HG03565 (cell line): ENCODE measurements around the gene PPP1R7.

Source experiments
- ATAC-seq: cut with Tn5 transposase; IDR thresholded peaks from one replicate; pipeline ENCODE4 v1.9.1; 2021; ENCODE audit warnings: mild to moderate bottlenecking, moderate library complexity; ENCODE audit not compliant: unreplicated experiment

PPP1R7 gene

GRCh38 chr2:241209271-241209670 is 59.0 kb downstream of the PPP1R7 start:
- no peak for ATAC-seq

GRCh38 chr2:241211276-241211675 is 61.0 kb downstream of the PPP1R7 start:
- ATAC-seq, result no peak

GRCh38 chr2:241213041-241213440 is 62.8 kb downstream of the PPP1R7 start:
- no peak for ATAC-seq

- no peak for ATAC-seq
These were observed 63.3 kb downstream of the PPP1R7 start for GRCh38 chr2:241213567-241213966.

- ATAC-seq, result no peak
These were observed 63.9 kb downstream of the PPP1R7 start for GRCh38 chr2:241214209-241214608.

- no peak for ATAC-seq
These were observed 64.5 kb downstream of the PPP1R7 start for GRCh38 chr2:241214766-241215165.

GRCh38 chr2:241215421-241215820 is 65.2 kb downstream of the PPP1R7 start:
- no peak for ATAC-seq

GRCh38 chr2:241216211-241216761 is 66.0 kb downstream of the PPP1R7 start:
- no peak for ATAC-seq

- peak; percentile 47 for ATAC-seq
These were observed 67.2 kb downstream of the PPP1R7 start for GRCh38 chr2:241217320-241218031.

GRCh38 chr2:241218131-241219029 is 68.1 kb downstream of the PPP1R7 start:
- no peak for ATAC-seq

GRCh38 chr2:241219030-241219382 is 68.7 kb downstream of the PPP1R7 start:
- ATAC-seq, result no peak

GRCh38 chr2:241219856-241220356 is 69.6 kb downstream of the PPP1R7 start:
- ATAC-seq, result no peak

GRCh38 chr2:241223211-241224017 is 73.1 kb downstream of the PPP1R7 start:
- no peak for ATAC-seq

- no peak for ATAC-seq
These were observed 74.0 kb downstream of the PPP1R7 start for GRCh38 chr2:241224018-241224850.

- no peak for ATAC-seq
These were observed 74.7 kb downstream of the PPP1R7 start for GRCh38 chr2:241224851-241225438.

GRCh38 chr2:241225545-241225944 is 75.3 kb downstream of the PPP1R7 start:
- no peak for ATAC-seq

GRCh38 chr2:241225983-241226382 is 75.7 kb downstream of the PPP1R7 start:
- no peak for ATAC-seq

GRCh38 chr2:241226723-241227572 is 76.7 kb downstream of the PPP1R7 start:
- ATAC-seq, result no peak

GRCh38 chr2:241227594-241227993 is 77.3 kb downstream of the PPP1R7 start:
- no peak for ATAC-seq
